Activated naive CD8-positive, alpha-beta T cell treated with anti-CD3 and anti-CD28 coated beads for 36 hours (primary cell): Measurements from ENCODE around the gene HCN3. TPM values are rescaled to one million over a fixed set of nuclear protein-coding genes. Genes with fewer than 3 reads are reported as not detected.

Experiments
- DNase-seq: peaks from one replicate; pipeline ENCODE4 v3.0.0; 2021
- H3K27ac Mint-ChIP-seq: one replicate; pipeline ENCODE4 v1.8.0; 2022; ENCODE audit warnings: mild to moderate bottlenecking, moderate library complexity, mixed read lengths
- H3K27me3 Mint-ChIP-seq: one replicate; pipeline ENCODE4 v1.8.0; 2022; ENCODE audit warnings: mild to moderate bottlenecking, mixed read lengths
- H3K36me3 Mint-ChIP-seq: one replicate; pipeline ENCODE4 v1.8.0; 2021; ENCODE audit warnings: mild to moderate bottlenecking, mixed read lengths
- H3K4me1 Mint-ChIP-seq: one replicate; pipeline ENCODE4 v1.8.0; 2021; ENCODE audit warnings: mixed read lengths
- H3K4me3 Mint-ChIP-seq: one replicate; pipeline ENCODE4 v1.8.0; 2022; ENCODE audit warnings: mild to moderate bottlenecking, moderate library complexity, mixed read lengths
- H3K9me3 Mint-ChIP-seq: one replicate; pipeline ENCODE4 v1.8.0; 2022; ENCODE audit warnings: mixed read lengths
- total RNA-seq, 2 experiments: library from RNA; stranded (reverse); gene quantifications; one replicate each; pipeline ENCODE4 v1.2.3, GENCODE V29; 2021

The HCN3 gene
- total RNA-seq, 2 experiments from 2014 or later = 1.5 to 1.6 TPM

- H3K27me3 Mint-ChIP-seq = no peaks in the 10 kb centered on the region
- H3K27ac Mint-ChIP-seq = peak overlapping the region; percentile 90
- H3K4me3 Mint-ChIP-seq = peak overlapping the region; percentile 90
- peaks cover 52% of the 10 kb centered on the region for H3K36me3 Mint-ChIP-seq
- DNase-seq = no peak
- H3K9me3 Mint-ChIP-seq = no peaks in the 10 kb centered on the region
- H3K4me1 Mint-ChIP-seq = peaks cover 23% of the 10 kb centered on the region
Measured at GRCh38 chr1:155263067-155263466, 14.2 kb upstream of the HCN3 start.

- peaks cover 47% of the 10 kb centered on the region for H3K36me3 Mint-ChIP-seq
- peaks cover 18% of the 10 kb centered on the region for H3K4me1 Mint-ChIP-seq
- no peaks in the 10 kb centered on the region for H3K9me3 Mint-ChIP-seq
- peak overlapping the region; percentile 11 for H3K27ac Mint-ChIP-seq
- no peak for DNase-seq
- no peak overlapping the region for H3K4me3 Mint-ChIP-seq
- no peaks in the 10 kb centered on the region for H3K27me3 Mint-ChIP-seq
Measured at GRCh38 chr1:155266553-155266952, 10.7 kb upstream of the HCN3 start.

- no peak overlapping the region for H3K4me3 Mint-ChIP-seq
- H3K36me3 Mint-ChIP-seq = peaks cover 49% of the 10 kb centered on the region
- no peak overlapping the region for H3K27ac Mint-ChIP-seq
- peaks cover 21% of the 10 kb centered on the region for H3K4me1 Mint-ChIP-seq
- no peak for DNase-seq
- H3K9me3 Mint-ChIP-seq = no peaks in the 10 kb centered on the region
- H3K27me3 Mint-ChIP-seq = no peaks in the 10 kb centered on the region
Measured at GRCh38 chr1:155267373-155267772, 9.9 kb upstream of the HCN3 start.

- H3K36me3 Mint-ChIP-seq = peaks cover 42% of the 10 kb centered on the region
- no peaks in the 10 kb centered on the region for H3K27me3 Mint-ChIP-seq
- H3K27ac Mint-ChIP-seq = no peak overlapping the region
- DNase-seq = no peak
- H3K4me1 Mint-ChIP-seq = peaks cover 17% of the 10 kb centered on the region
- no peaks in the 10 kb centered on the region for H3K9me3 Mint-ChIP-seq
- no peak overlapping the region for H3K4me3 Mint-ChIP-seq
Measured at GRCh38 chr1:155268630-155269029, 8.6 kb upstream of the HCN3 start.

GRCh38 chr1:155269381-155269780 lies 7.9 kb upstream of the HCN3 start:
- Mint-ChIP-seq H3K36me3 (peaks cover 37% of the 10 kb centered on the region), H3K27me3 (no peaks in the 10 kb centered on the region), H3K9me3 (no peaks in the 10 kb centered on the region), H3K27ac (no peak overlapping the region), H3K4me3 (no peak overlapping the region), H3K4me1 (peaks cover 21% of the 10 kb centered on the region)
- DNase-seq = no peak

- H3K4me3 Mint-ChIP-seq = peak overlapping the region; percentile 85
- H3K4me1 Mint-ChIP-seq = peaks cover 31% of the 10 kb centered on the region
- DNase-seq = no peak
- H3K27me3 Mint-ChIP-seq = no peaks in the 10 kb centered on the region
- H3K9me3 Mint-ChIP-seq = no peaks in the 10 kb centered on the region
- H3K36me3 Mint-ChIP-seq = peaks cover 33% of the 10 kb centered on the region
- peak overlapping the region; percentile 87 for H3K27ac Mint-ChIP-seq
Measured at GRCh38 chr1:155272466-155273342, 4.6 kb upstream of the HCN3 start.

- Mint-ChIP-seq H3K4me1 (peaks cover 34% of the 10 kb centered on the region), H3K27ac (peak within 1 kb of the TSS; percentile 88), H3K36me3 (peaks cover 28% of the 10 kb centered on the region), H3K4me3 (peak within 1 kb of the TSS; percentile 85), H3K27me3 (no peaks in the 10 kb centered on the region), H3K9me3 (no peaks in the 10 kb centered on the region)
- DNase-seq = peak; percentile 99
Measured at GRCh38 chr1:155273343-155274245, 3.7 kb upstream of the HCN3 start, which contains the start of gene CLK2. Gene CLK2 (minus strand): TSS chr1:155273504. CDS start chr1:155270977, 2,527 bp downstream.

GRCh38 chr1:155277902-155278688 lies 832 bp downstream of the HCN3 start:
- Mint-ChIP-seq H3K9me3 (no peaks in the 10 kb centered on the region), H3K27me3 (no peaks in the 10 kb centered on the region), H3K36me3 (no peaks in the 10 kb centered on the region), H3K27ac (no peak overlapping the region), H3K4me1 (peaks cover 19% of the 10 kb centered on the region), H3K4me3 (peak overlapping the region; percentile 74)
- DNase-seq = peak; percentile 78

GRCh38 chr1:155278689-155279160 lies 1.5 kb downstream of the HCN3 start:
- no peaks in the 10 kb centered on the region for H3K27me3 Mint-ChIP-seq
- peaks cover 15% of the 10 kb centered on the region for H3K4me1 Mint-ChIP-seq
- DNase-seq = no peak
- no peaks in the 10 kb centered on the region for H3K9me3 Mint-ChIP-seq
- H3K27ac Mint-ChIP-seq = no peak overlapping the region
- H3K4me3 Mint-ChIP-seq = peak overlapping the region; percentile 74
- H3K36me3 Mint-ChIP-seq = no peaks in the 10 kb centered on the region

GRCh38 chr1:155279268-155279667 lies 2.0 kb downstream of the HCN3 start:
- no peak overlapping the region for H3K4me3 Mint-ChIP-seq
- no peak for DNase-seq
- H3K27ac Mint-ChIP-seq = no peak overlapping the region
- no peaks in the 10 kb centered on the region for H3K36me3 Mint-ChIP-seq
- no peaks in the 10 kb centered on the region for H3K9me3 Mint-ChIP-seq
- H3K27me3 Mint-ChIP-seq = no peaks in the 10 kb centered on the region
- peaks cover 13% of the 10 kb centered on the region for H3K4me1 Mint-ChIP-seq

GRCh38 chr1:155282488-155283091 lies 5.3 kb downstream of the HCN3 start:
- Mint-ChIP-seq H3K27me3 (no peaks in the 10 kb centered on the region), H3K27ac (no peak overlapping the region), H3K4me3 (no peak overlapping the region), H3K9me3 (no peaks in the 10 kb centered on the region), H3K4me1 (peaks cover 3% of the 10 kb centered on the region), H3K36me3 (no peaks in the 10 kb centered on the region)
- no peak for DNase-seq

- Mint-ChIP-seq H3K4me1 (no peaks in the 10 kb centered on the region), H3K9me3 (no peaks in the 10 kb centered on the region), H3K27me3 (no peaks in the 10 kb centered on the region), H3K4me3 (no peak overlapping the region), H3K27ac (no peak overlapping the region), H3K36me3 (no peaks in the 10 kb centered on the region)
- no peak for DNase-seq
Measured at GRCh38 chr1:155284476-155284875, 7.2 kb downstream of the HCN3 start.

GRCh38 chr1:155285063-155285462 lies 7.8 kb downstream of the HCN3 start:
- no peaks in the 10 kb centered on the region for H3K36me3 Mint-ChIP-seq

GRCh38 chr1:155285631-155286044 lies 8.4 kb downstream of the HCN3 start:
- H3K27me3 Mint-ChIP-seq = no peaks in the 10 kb centered on the region
- no peaks in the 10 kb centered on the region for H3K4me1 Mint-ChIP-seq
- H3K4me3 Mint-ChIP-seq = no peak overlapping the region
- no peak overlapping the region for H3K27ac Mint-ChIP-seq
- H3K9me3 Mint-ChIP-seq = no peaks in the 10 kb centered on the region
- DNase-seq = no peak
- H3K36me3 Mint-ChIP-seq = no peaks in the 10 kb centered on the region

More at GRCh38 chr1:155285063-155285462, 7.8 kb downstream of the HCN3 start:
- H3K27ac Mint-ChIP-seq = no peak overlapping the region
- H3K4me3 Mint-ChIP-seq = no peak overlapping the region
- no peak for DNase-seq
- H3K4me1 Mint-ChIP-seq = no peaks in the 10 kb centered on the region
- H3K9me3 Mint-ChIP-seq = no peaks in the 10 kb centered on the region
- no peaks in the 10 kb centered on the region for H3K27me3 Mint-ChIP-seq
